GM23248 (cell line): ENCODE measurements around the gene PRCP. TPM values are rescaled to one million over a fixed set of nuclear protein-coding genes. Genes with fewer than 3 reads are reported as not detected.

Source experiments
- DNase-seq: peaks from one replicate; pipeline ENCODE4 v3.0.0-alpha.2; 2015
- H2AFZ ChIP-seq: fragments of 200-600 bp; sonication (generic); 2 replicates; pipeline ENCODE4 v1.6.1; 2016; ENCODE audit warnings: antibody characterized with exemption
- H3F3A ChIP-seq: fragments of 200-600 bp; sonication (generic); 2 replicates; pipeline ENCODE4 v1.6.1; 2016; ENCODE audit warnings: mild to moderate bottlenecking, antibody characterized with exemption, mixed run types; ENCODE audit not compliant: insufficient read depth
- H3K27ac ChIP-seq: fragments of 200-600 bp; sonication (generic); 2 replicates; pipeline ENCODE4 v1.5.1; 2016; ENCODE audit warnings: mild to moderate bottlenecking
- H3K27me3 ChIP-seq: fragments of 200-600 bp; sonication (generic); replicated peaks from 2 replicates; pipeline ENCODE4 v1.6.1; 2016; ENCODE audit warnings: mild to moderate bottlenecking; ENCODE audit not compliant: insufficient read depth
- H3K36me3 ChIP-seq: fragments of 200-600 bp; sonication (generic); 2 replicates; pipeline ENCODE4 v1.6.1; 2016; ENCODE audit warnings: low read depth, mild to moderate bottlenecking
- H3K4me1 ChIP-seq: fragments of 200-600 bp; sonication (generic); 2 replicates; pipeline ENCODE4 v1.6.1; 2016; ENCODE audit warnings: mild to moderate bottlenecking; ENCODE audit not compliant: insufficient read depth
- H3K4me2 ChIP-seq: fragments of 200-600 bp; sonication (generic); one replicate; pipeline ENCODE4 v1.6.1; 2016; ENCODE audit warnings: mild to moderate bottlenecking; ENCODE audit not compliant: unreplicated experiment
- H3K4me3 ChIP-seq: fragments of 200-600 bp; sonication (generic); 2 replicates; pipeline ENCODE4 v1.5.1; 2016; ENCODE audit warnings: mild to moderate bottlenecking
- H3K79me2 ChIP-seq: fragments of 200-600 bp; sonication (generic); 2 replicates; pipeline ENCODE4 v1.6.1; 2016; ENCODE audit warnings: mild to moderate bottlenecking; ENCODE audit not compliant: insufficient read depth
- H3K9ac ChIP-seq: fragments of 200-600 bp; sonication (generic); 2 replicates; pipeline ENCODE4 v1.6.1; 2016; ENCODE audit warnings: mild to moderate bottlenecking
- H3K9me2 ChIP-seq: fragments of 200-600 bp; sonication (generic); 2 replicates; pipeline ENCODE4 v1.6.1; 2016; ENCODE audit warnings: mixed run types, mild to moderate bottlenecking, moderate library complexity; ENCODE audit not compliant: insufficient read depth
- H3K9me3 ChIP-seq: fragments of 200-600 bp; sonication (generic); one replicate; pipeline ENCODE4 v1.6.1; 2017; ENCODE audit warnings: low read depth
- H4K20me1 ChIP-seq: fragments of 200-600 bp; sonication (generic); 2 replicates; pipeline ENCODE4 v1.6.0; 2016; ENCODE audit not compliant: insufficient read depth
- EZH2 ChIP-seq: fragments of 200-600 bp; sonication (generic); IDR thresholded peaks from 2 replicates; pipeline ENCODE4 v1.6.1; 2018; ENCODE audit warnings: antibody characterized with exemption, mild to moderate bottlenecking; ENCODE audit not compliant: insufficient read depth, poor library complexity, severe bottlenecking
- EZH2phosphoT487 ChIP-seq: fragments of 200-600 bp; sonication (generic); IDR thresholded peaks from 2 replicates; pipeline ENCODE4 v1.6.1; 2018; ENCODE audit warnings: antibody characterized with exemption, moderate library complexity, mild to moderate bottlenecking, low read depth; ENCODE audit not compliant: insufficient read depth
- WGBS, 2 experiments: methylation state at CpG; one replicate each; pipeline ENCODE4 v1.1.6; 2015 to 2017; ENCODE audit warnings: low lambda C conversion rate in 2 of 2, low coverage in 1 of 2; ENCODE audit errors: missing lambda C conversion rate in 2 of 2; 5-methylcytosine and 5-hydroxymethylcytosine counted together
- in situ Hi-C: fragments of 300-500 bp; cut with MboI; formaldehyde crosslinking; loops from 2 replicates; pipeline ENCODE4 v1.15.0; 2020
- polyA plus RNA-seq: library from polyadenylated mRNA; unstranded; fragments of >200 nt; fragmentation: Nextera tagmentation; extraction: Ambion mirVana; gene quantifications from 2 replicates; pipeline ENCODE4 v1.2.1, GENCODE V29; 2016
- total RNA-seq: library from RNA; depleted of rRNA; stranded (reverse); fragments of >200 nt; shearing (Covaris generic); gene quantifications from 2 replicates; pipeline ENCODE4 v1.2.3, GENCODE V29; 2014

Gene PRCP
- total and polyA plus RNA-seq, 2 experiments from 2014 or later = 84.1 to 85.7 TPM

- no peaks in the 10 kb centered on the region for H3K27me3 ChIP-seq
- no peaks in the 10 kb centered on the region for H3K36me3 ChIP-seq
- H3K4me3 ChIP-seq = no peak overlapping the region
- no peaks in the 10 kb centered on the region for H3K4me1 ChIP-seq
- no peak for TF ChIP-seq EZH2
- no peak for TF ChIP-seq EZH2phosphoT487
- DNase-seq = no peak
- no peaks in the 10 kb centered on the region for H3K9me2 ChIP-seq
- H4K20me1 ChIP-seq = no peaks in the 10 kb centered on the region
- no peak overlapping the region for H3K27ac ChIP-seq
- no peaks in the 10 kb centered on the region for H3K79me2 ChIP-seq
- in situ Hi-C loops = no loop called here
- H3F3A ChIP-seq = no peaks in the 10 kb centered on the region
- WGBS, 2 experiments = 92 to 94% methylated on average over 2 of the region's 2 CpGs
- no peak overlapping the region for H3K9ac ChIP-seq
- H2AFZ ChIP-seq = no peak overlapping the region
- no peaks in the 10 kb centered on the region for H3K9me3 ChIP-seq
- H3K4me2 ChIP-seq = no peak overlapping the region
Measured at GRCh38 chr11:82942376-82942775, 42.1 kb upstream of the PRCP start.

GRCh38 chr11:82939456-82939855 lies 39.2 kb upstream of the PRCP start:
- peaks cover 6% of the 10 kb centered on the region for H3K4me1 ChIP-seq
- in situ Hi-C loops = no loop called here
- WGBS, 2 experiments = 100% methylated on average over 2 of the region's 2 CpGs

GRCh38 chr11:82937554-82937953 lies 37.3 kb upstream of the PRCP start:
- no peaks in the 10 kb centered on the region for H3K79me2 ChIP-seq
- H3K9ac ChIP-seq = no peak overlapping the region
- H3K9me3 ChIP-seq = no peaks in the 10 kb centered on the region
- peaks cover 6% of the 10 kb centered on the region for H3K4me1 ChIP-seq
- no peaks in the 10 kb centered on the region for H3K36me3 ChIP-seq
- no peak overlapping the region for H2AFZ ChIP-seq
- H3K4me2 ChIP-seq = no peak overlapping the region
- no peaks in the 10 kb centered on the region for H3F3A ChIP-seq
- DNase-seq = no peak
- H3K27me3 ChIP-seq = no peaks in the 10 kb centered on the region
- in situ Hi-C loops = no loop called here
- H4K20me1 ChIP-seq = no peaks in the 10 kb centered on the region
- WGBS, 2 experiments = 95 to 100% methylated on average over 2 of the region's 2 CpGs
- H3K4me3 ChIP-seq = no peak overlapping the region
- no peak for TF ChIP-seq EZH2phosphoT487
- H3K9me2 ChIP-seq = no peaks in the 10 kb centered on the region
- no peak overlapping the region for H3K27ac ChIP-seq

More at GRCh38 chr11:82939456-82939855, 39.2 kb upstream of the PRCP start:
- no peak overlapping the region for H3K4me3 ChIP-seq
- no peak for DNase-seq
- H4K20me1 ChIP-seq = no peaks in the 10 kb centered on the region
- H3K36me3 ChIP-seq = no peaks in the 10 kb centered on the region
- H3K4me2 ChIP-seq = no peak overlapping the region
- no peak overlapping the region for H2AFZ ChIP-seq
- H3K9ac ChIP-seq = no peak overlapping the region
- no peaks in the 10 kb centered on the region for H3K9me2 ChIP-seq
- H3K27me3 ChIP-seq = no peaks in the 10 kb centered on the region
- TF ChIP-seq EZH2phosphoT487 = no peak
- TF ChIP-seq EZH2 = no peak
- H3K9me3 ChIP-seq = no peaks in the 10 kb centered on the region
- H3K79me2 ChIP-seq = no peaks in the 10 kb centered on the region
- no peak overlapping the region for H3K27ac ChIP-seq
- H3F3A ChIP-seq = no peaks in the 10 kb centered on the region

GRCh38 chr11:82936261-82936660 lies 36.0 kb upstream of the PRCP start:
- Histone ChIP-seq H3K9me3 (no peaks in the 10 kb centered on the region), H3K9ac (no peak overlapping the region), H3K9me2 (no peaks in the 10 kb centered on the region), H3K27me3 (no peaks in the 10 kb centered on the region), H4K20me1 (no peaks in the 10 kb centered on the region), H3K27ac (0 out of 2 replicates have a peak overlapping the region, but pooled peaks have one; percentile 2), H3K4me2 (peak overlapping the region; percentile 18), H3K4me1 (peaks cover 6% of the 10 kb centered on the region), H3K79me2 (no peaks in the 10 kb centered on the region), H3F3A (no peaks in the 10 kb centered on the region), H2AFZ (0 out of 2 replicates have a peak overlapping the region, but pooled peaks have one; percentile 16), H3K36me3 (no peaks in the 10 kb centered on the region), H3K4me3 (no peak overlapping the region)
- no peak for TF ChIP-seq EZH2phosphoT487
- TF ChIP-seq EZH2 = no peak
- in situ Hi-C loops = no loop called here
- WGBS, 2 experiments = 96% methylated on average over 3 of the region's 3 CpGs
- DNase-seq = peak; percentile 47

GRCh38 chr11:82932564-82932963 lies 32.3 kb upstream of the PRCP start:
- Histone ChIP-seq H3K4me2 (no peak overlapping the region), H3F3A (no peaks in the 10 kb centered on the region), H3K79me2 (no peaks in the 10 kb centered on the region), H4K20me1 (no peaks in the 10 kb centered on the region), H3K27ac (no peak overlapping the region), H3K9me2 (no peaks in the 10 kb centered on the region), H3K9me3 (no peaks in the 10 kb centered on the region), H2AFZ (no peak overlapping the region), H3K36me3 (no peaks in the 10 kb centered on the region), H3K4me3 (no peak overlapping the region), H3K9ac (no peak overlapping the region), H3K27me3 (no peaks in the 10 kb centered on the region), H3K4me1 (peaks cover 6% of the 10 kb centered on the region)
- DNase-seq = no peak
- 98 to 100% methylated on average over 1 of the region's 1 CpG for WGBS, 2 experiments
- TF ChIP-seq EZH2 = no peak
- TF ChIP-seq EZH2phosphoT487 = no peak
- in situ Hi-C loops = no loop called here
